Kidney (tissue), 14 donors: ENCODE results near the gene COX10. TPM values are rescaled to one million over a fixed set of nuclear protein-coding genes. Genes with fewer than 3 reads are reported as not detected.

Source experiments
- DNase-seq, 5 donors: peaks; one replicate each; pipeline ENCODE4 v3.0.0-alpha.2; 2013 to 2020
- FAIRE-seq: peaks from 2 replicates; lab custom pipeline; 2012; peaks lifted over from hg19 to GRCh38; lab: Jason Lieb, UNC
- H3K27ac ChIP-seq, 2 donors: one replicate each; pipeline ENCODE4 v1.7.0; 2013; ENCODE audit warnings: low read depth in 2 of 2, low read length in 2 of 2, inconsistent platforms in 1 of 2
- H3K27me3 ChIP-seq: one replicate; pipeline ENCODE4 v1.7.1; 2013; ENCODE audit warnings: low read length, inconsistent platforms; ENCODE audit not compliant: control insufficient read depth, insufficient read depth
- H3K36me3 ChIP-seq, 3 donors: one replicate each; pipeline versions ENCODE4 v1.7.0 to v1.7.1; 2013; ENCODE audit warnings: low read length in 3 of 3, control low read depth in 1 of 3, inconsistent platforms in 1 of 3; ENCODE audit not compliant: insufficient read depth in 3 of 3, control insufficient read depth in 2 of 3
- H3K4me1 ChIP-seq, 3 donors: one replicate each; pipeline versions ENCODE4 v1.7.0 to v1.7.1; 2013; ENCODE audit warnings: low read length in 3 of 3, inconsistent platforms in 1 of 3, low read depth in 1 of 3; ENCODE audit not compliant: control insufficient read depth in 2 of 3, insufficient read depth in 2 of 3
- H3K4me3 ChIP-seq, 3 donors: one replicate each; pipeline versions ENCODE4 v1.7.0 to v1.8.1; 2013; ENCODE audit warnings: low read length in 3 of 3, control low read depth in 1 of 3, inconsistent platforms in 1 of 3
- H3K9ac ChIP-seq, 3 donors: one replicate each; pipeline versions ENCODE4 v1.7.0 to v1.7.1; 2013; ENCODE audit warnings: low read length in 3 of 3, control low read depth in 1 of 3, inconsistent platforms in 1 of 3
- H3K9me3 ChIP-seq, 3 donors: one replicate each; pipeline versions ENCODE4 v1.7.0 to v1.7.1; 2013; ENCODE audit warnings: low read length in 3 of 3, control low read depth in 1 of 3, inconsistent platforms in 1 of 3; ENCODE audit not compliant: control insufficient read depth in 2 of 3, insufficient read depth in 1 of 3
- intact Hi-C: fragments of 100-400 bp; cut with DNase I; formaldehyde crosslinking; loops from one replicate; pipeline ENCODE4 v1.11.1; 2022
- polyA plus RNA-seq: library from polyadenylated mRNA; stranded (reverse); fragments of 350-450 nt; fragmentation: Illumina TruSeq; extraction: RNeasy Lipid Tissue Mini Kit (QIAGEN cat#74804); gene quantifications from one replicate; pipeline ENCODE4 v1.2.3, GENCODE V29; 2014; ENCODE audit warnings: low read depth, low replicate concordance; ENCODE audit not compliant: insufficient read depth
- total RNA-seq: library from RNA; stranded (reverse); fragmentation: NEBNext Ultra II Directional; extraction: Animal tissue kit (Norgen Biotek cat#: 25700); gene quantifications from one replicate; pipeline ENCODE4 v1.2.1, GENCODE V29; 2021
- TF ChIP-seq, protein P1 (sequence below): IDR thresholded peaks from 3 replicates; pipeline ENCODE4 v1.5.1; 2012; ENCODE audit warnings: mild to moderate bottlenecking, moderate library complexity, borderline replicate concordance; ENCODE audit not compliant: insufficient read depth; ENCODE audit errors: extremely low read depth
- donor health status: control.
- donor health status: control.
- donor health status: control.
- donor health status: control.
- donor health status: control.
- donor health status: DM: yes; HTN: yes; CAD: no.
- donor health status: Normal renal cell carcinoma (clear cell type).

The COX10 gene
- total and polyA plus RNA-seq, 2 donors from 2014 or later = 14.2 to 18.0 TPM

- no peak overlapping the region for H3K4me3 ChIP-seq
- no peak overlapping the region for H3K27ac ChIP-seq
- no peaks in the 10 kb centered on the region for H3K9me3 ChIP-seq
- H3K36me3 ChIP-seq = peaks cover 0 to 8% (median 0%) of the 10 kb centered on the region in 3 donors
- H3K4me1 ChIP-seq = peaks cover 0 to 4% (median 0%) of the 10 kb centered on the region in 3 donors
- TF ChIP-seq, protein P1, sequence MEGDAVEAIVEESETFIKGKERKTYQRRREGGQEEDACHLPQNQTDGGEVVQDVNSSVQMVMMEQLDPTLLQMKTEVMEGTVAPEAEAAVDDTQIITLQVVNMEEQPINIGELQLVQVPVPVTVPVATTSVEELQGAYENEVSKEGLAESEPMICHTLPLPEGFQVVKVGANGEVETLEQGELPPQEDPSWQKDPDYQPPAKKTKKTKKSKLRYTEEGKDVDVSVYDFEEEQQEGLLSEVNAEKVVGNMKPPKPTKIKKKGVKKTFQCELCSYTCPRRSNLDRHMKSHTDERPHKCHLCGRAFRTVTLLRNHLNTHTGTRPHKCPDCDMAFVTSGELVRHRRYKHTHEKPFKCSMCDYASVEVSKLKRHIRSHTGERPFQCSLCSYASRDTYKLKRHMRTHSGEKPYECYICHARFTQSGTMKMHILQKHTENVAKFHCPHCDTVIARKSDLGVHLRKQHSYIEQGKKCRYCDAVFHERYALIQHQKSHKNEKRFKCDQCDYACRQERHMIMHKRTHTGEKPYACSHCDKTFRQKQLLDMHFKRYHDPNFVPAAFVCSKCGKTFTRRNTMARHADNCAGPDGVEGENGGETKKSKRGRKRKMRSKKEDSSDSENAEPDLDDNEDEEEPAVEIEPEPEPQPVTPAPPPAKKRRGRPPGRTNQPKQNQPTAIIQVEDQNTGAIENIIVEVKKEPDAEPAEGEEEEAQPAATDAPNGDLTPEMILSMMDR = no peak
- no peak for DNase-seq
- intact Hi-C loops = no loop called here
- no peaks in the 10 kb centered on the region for H3K27me3 ChIP-seq
- H3K9ac ChIP-seq = no peak overlapping the region
- no peak for FAIRE-seq
Observed at GRCh38 chr17:14082848-14083247, 13.5 kb downstream of the COX10 start.

DNA sequence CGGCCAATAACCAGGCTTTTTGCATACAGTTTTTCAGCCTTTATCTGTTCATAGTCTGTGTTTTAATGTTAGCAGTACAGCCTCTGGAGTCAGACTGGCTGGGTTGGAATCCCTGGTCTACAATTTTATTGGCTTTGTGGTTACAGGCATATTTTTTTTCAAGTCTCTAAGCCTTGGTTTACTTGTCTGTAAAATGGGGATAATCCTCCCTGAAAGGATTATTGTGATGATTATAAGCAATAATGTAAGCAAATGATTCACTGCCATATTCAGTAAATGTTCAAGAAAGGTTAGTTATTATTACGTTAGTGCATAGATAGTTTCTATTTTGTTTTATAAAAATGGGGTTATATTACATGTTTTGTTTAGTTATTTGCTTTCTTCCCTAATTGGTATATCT is 15.7 kb downstream of the COX10 start:
- Histone ChIP-seq H3K4me1 (peaks cover 0 to 4% (median 0%) of the 10 kb centered on the region in 3 donors), H3K9me3 (no peaks in the 10 kb centered on the region), H3K27me3 (no peaks in the 10 kb centered on the region), H3K36me3 (no peaks in the 10 kb centered on the region), H3K27ac (no peak overlapping the region), H3K4me3 (no peak overlapping the region), H3K9ac (no peak overlapping the region)
- intact Hi-C loops = no loop called here
- TF ChIP-seq, protein P1 = no peak
- peak; percentile 32 for FAIRE-seq
- no peak for DNase-seq

DNA sequence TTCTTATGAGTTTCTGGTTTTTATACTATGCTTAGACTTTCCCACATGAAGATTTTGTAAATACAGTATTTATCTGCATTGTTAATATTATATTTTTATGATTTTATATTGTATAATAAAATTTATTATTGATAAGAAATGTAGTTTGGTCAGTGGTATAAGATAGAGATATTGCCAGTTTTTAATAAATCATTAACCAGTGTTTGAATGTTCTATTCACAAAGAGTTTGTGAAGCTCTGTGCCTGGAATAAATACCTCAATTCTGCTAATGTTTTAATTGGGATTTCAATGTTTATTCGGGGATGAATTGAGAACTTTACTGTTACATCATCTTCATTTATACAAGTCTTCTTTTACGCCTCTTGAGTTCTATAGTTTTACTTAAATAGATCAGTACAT is 16.9 kb downstream of the COX10 start:
- Histone ChIP-seq H3K36me3 (no peaks in the 10 kb centered on the region), H3K4me3 (no peak overlapping the region), H3K4me1 (peaks cover 0 to 4% (median 0%) of the 10 kb centered on the region in 3 donors), H3K9ac (no peak overlapping the region), H3K9me3 (no peaks in the 10 kb centered on the region), H3K27ac (no peak overlapping the region), H3K27me3 (no peaks in the 10 kb centered on the region)
- no peak for DNase-seq
- intact Hi-C loops = no loop called here
- TF ChIP-seq, protein P1 = no peak
- FAIRE-seq = peak; percentile 85

- DNase-seq (no peak), FAIRE-seq (no peak)
- no peaks in the 10 kb centered on the region for H3K36me3 ChIP-seq
- no peak overlapping the region for H3K9ac ChIP-seq
- H3K27ac ChIP-seq = no peak overlapping the region
- no peaks in the 10 kb centered on the region for H3K9me3 ChIP-seq
- H3K4me3 ChIP-seq = no peak overlapping the region
- intact Hi-C loops = no loop called here
- TF ChIP-seq, protein P1 = no peak
- H3K4me1 ChIP-seq = peaks cover 0 to 19% (median 0%) of the 10 kb centered on the region in 3 donors
- H3K27me3 ChIP-seq = no peaks in the 10 kb centered on the region
Observed at GRCh38 chr17:14089179-14089578, 19.9 kb downstream of the COX10 start.
